Measurements from ENCODE around the gene CHD6.

CHD6 gene

GRCh38 chr20:41422953-41423352 is 195.2 kb downstream of the CHD6 start:
- Histone ChIP-seq H3K9me3 (ENCODE audit: control insufficient read depth, low read length) (no peaks in the 10 kb centered on the region), H3K79me2 (no peaks in the 10 kb centered on the region), H3K36me3 (ENCODE audit: control insufficient read depth, insufficient read depth, low read length) (no peaks in the 10 kb centered on the region), H3K4me2 (ENCODE audit: low read length) (no peak overlapping the region), H3K4me3 (ENCODE audit: low read depth, low read length) (no peak overlapping the region), H3K9ac (no peak overlapping the region), H3K4me1 (no peaks in the 10 kb centered on the region), H3K27ac (no peak overlapping the region), H2AFZ (no peak overlapping the region), H3K27me3 (ENCODE audit: control insufficient read depth, insufficient read depth, low read length) (no peaks in the 10 kb centered on the region)
- TF ChIP-seq, protein P1, sequence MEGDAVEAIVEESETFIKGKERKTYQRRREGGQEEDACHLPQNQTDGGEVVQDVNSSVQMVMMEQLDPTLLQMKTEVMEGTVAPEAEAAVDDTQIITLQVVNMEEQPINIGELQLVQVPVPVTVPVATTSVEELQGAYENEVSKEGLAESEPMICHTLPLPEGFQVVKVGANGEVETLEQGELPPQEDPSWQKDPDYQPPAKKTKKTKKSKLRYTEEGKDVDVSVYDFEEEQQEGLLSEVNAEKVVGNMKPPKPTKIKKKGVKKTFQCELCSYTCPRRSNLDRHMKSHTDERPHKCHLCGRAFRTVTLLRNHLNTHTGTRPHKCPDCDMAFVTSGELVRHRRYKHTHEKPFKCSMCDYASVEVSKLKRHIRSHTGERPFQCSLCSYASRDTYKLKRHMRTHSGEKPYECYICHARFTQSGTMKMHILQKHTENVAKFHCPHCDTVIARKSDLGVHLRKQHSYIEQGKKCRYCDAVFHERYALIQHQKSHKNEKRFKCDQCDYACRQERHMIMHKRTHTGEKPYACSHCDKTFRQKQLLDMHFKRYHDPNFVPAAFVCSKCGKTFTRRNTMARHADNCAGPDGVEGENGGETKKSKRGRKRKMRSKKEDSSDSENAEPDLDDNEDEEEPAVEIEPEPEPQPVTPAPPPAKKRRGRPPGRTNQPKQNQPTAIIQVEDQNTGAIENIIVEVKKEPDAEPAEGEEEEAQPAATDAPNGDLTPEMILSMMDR (IDR thresholded peaks at IDR 0.05): no peak

DNA sequence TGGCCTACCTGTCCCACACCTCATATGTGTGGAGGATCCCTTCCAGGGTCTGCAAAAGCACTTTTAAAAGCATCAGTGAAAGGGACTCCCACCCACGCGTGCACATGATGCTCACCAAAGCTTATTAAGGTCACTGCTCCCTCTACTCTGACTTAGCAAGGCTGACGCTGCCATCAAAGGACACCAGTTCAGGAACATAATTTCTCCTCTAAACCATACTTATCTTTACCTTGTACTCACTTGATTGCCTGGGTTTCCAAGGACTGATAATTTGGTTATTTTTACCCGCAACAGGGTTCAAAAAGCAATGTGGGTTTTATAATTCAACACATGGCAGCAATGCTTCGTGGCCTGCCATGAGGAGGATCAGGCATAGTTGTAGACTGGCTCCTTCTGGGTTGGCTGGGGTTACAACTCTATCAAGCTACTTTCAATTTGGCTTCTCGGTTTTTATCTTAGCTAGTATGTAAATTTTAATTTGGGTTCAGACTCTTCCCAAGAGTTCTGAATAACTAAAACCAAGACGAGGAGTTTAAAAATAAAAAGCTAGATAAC is 199.4 kb downstream of the CHD6 start:
- no peaks in the 10 kb centered on the region for H3K36me3 ChIP-seq (ENCODE audit: control insufficient read depth, insufficient read depth, low read length)
- no peaks in the 10 kb centered on the region for H3K9me3 ChIP-seq (ENCODE audit: control insufficient read depth, low read length)
- H3K9ac ChIP-seq: no peak overlapping the region
- no peaks in the 10 kb centered on the region for H3K27me3 ChIP-seq (ENCODE audit: control insufficient read depth, insufficient read depth, low read length)
- no peak overlapping the region for H3K4me3 ChIP-seq (ENCODE audit: low read depth, low read length)
- no peak overlapping the region for H3K4me2 ChIP-seq (ENCODE audit: low read length)
- no peak overlapping the region for H2AFZ ChIP-seq
- TF ChIP-seq, protein P1 (IDR thresholded peaks at IDR 0.05): no peak
- H3K79me2 ChIP-seq: no peaks in the 10 kb centered on the region
- H3K27ac ChIP-seq: no peak overlapping the region
- no peaks in the 10 kb centered on the region for H3K4me1 ChIP-seq

DNA sequence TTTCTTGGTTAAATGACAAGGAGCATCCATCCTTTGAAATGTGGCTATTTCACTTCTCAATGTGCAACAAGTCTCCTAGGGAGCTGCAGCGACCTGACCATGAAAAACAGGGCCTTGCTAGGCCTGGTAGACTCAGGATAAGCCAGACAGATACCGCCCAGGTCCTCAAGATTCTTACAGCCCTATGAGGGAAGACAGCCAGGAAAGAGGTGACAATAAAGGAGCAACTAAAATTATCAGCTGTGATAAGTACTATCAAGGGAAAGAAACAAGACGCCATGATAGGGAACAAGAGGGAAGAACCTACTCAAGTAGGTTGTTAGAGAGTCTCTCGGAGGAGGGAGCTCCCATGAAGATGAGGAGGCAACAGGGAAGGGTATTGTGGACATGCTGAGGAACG is 200.1 kb downstream of the CHD6 start:
- H3K4me2 ChIP-seq (ENCODE audit: low read length): no peak overlapping the region
- H3K27me3 ChIP-seq (ENCODE audit: control insufficient read depth, insufficient read depth, low read length): no peaks in the 10 kb centered on the region
- no peak overlapping the region for H3K9ac ChIP-seq
- no peaks in the 10 kb centered on the region for H3K79me2 ChIP-seq
- no peaks in the 10 kb centered on the region for H3K9me3 ChIP-seq (ENCODE audit: control insufficient read depth, low read length)
- no peak overlapping the region for H3K4me3 ChIP-seq (ENCODE audit: low read depth, low read length)
- TF ChIP-seq, protein P1 (IDR thresholded peaks at IDR 0.05): no peak
- H2AFZ ChIP-seq: no peak overlapping the region
- no peak overlapping the region for H3K27ac ChIP-seq
- no peaks in the 10 kb centered on the region for H3K36me3 ChIP-seq (ENCODE audit: control insufficient read depth, insufficient read depth, low read length)
- no peaks in the 10 kb centered on the region for H3K4me1 ChIP-seq

DNA sequence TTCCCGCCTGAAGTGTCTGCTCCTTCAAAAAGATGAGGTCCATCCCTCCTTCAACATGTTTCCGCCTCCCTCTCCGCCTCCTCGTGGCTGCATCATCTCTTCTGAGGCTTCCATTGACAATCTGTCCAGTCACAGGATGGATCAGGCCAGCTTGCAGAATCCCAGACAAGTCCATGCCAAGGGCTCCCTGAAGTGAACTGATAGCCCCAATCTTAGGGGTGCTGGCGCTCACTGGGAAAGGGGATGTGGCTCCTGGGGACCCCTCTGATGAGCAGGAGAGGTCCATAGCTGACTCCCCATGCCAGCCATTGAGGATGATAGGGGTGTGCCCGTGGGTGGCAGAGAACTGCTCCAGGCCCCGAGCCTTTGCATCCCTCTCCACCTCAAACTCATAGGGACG is 203.0 kb downstream of the CHD6 start:
- Histone ChIP-seq H3K9me3 (ENCODE audit: control insufficient read depth, low read length) (no peaks in the 10 kb centered on the region), H3K9ac (no peak overlapping the region), H3K27me3 (ENCODE audit: control insufficient read depth, insufficient read depth, low read length) (no peaks in the 10 kb centered on the region), H3K36me3 (ENCODE audit: control insufficient read depth, insufficient read depth, low read length) (no peaks in the 10 kb centered on the region), H3K27ac (no peak overlapping the region), H3K79me2 (no peaks in the 10 kb centered on the region), H3K4me1 (no peaks in the 10 kb centered on the region), H2AFZ (no peak overlapping the region), H3K4me2 (ENCODE audit: low read length) (no peak overlapping the region), H3K4me3 (ENCODE audit: low read depth, low read length) (no peak overlapping the region)
- TF ChIP-seq, protein P1 (IDR thresholded peaks at IDR 0.05): no peak

GRCh38 chr20:41413169-41413568 is 205.0 kb downstream of the CHD6 start:
- Histone ChIP-seq H3K27me3 (ENCODE audit: control insufficient read depth, insufficient read depth, low read length) (no peaks in the 10 kb centered on the region), H3K9me3 (ENCODE audit: control insufficient read depth, low read length) (no peaks in the 10 kb centered on the region), H3K4me1 (no peaks in the 10 kb centered on the region), H3K4me2 (ENCODE audit: low read length) (no peak overlapping the region), H2AFZ (no peak overlapping the region), H3K4me3 (ENCODE audit: low read depth, low read length) (no peak overlapping the region), H3K36me3 (ENCODE audit: control insufficient read depth, insufficient read depth, low read length) (no peaks in the 10 kb centered on the region), H3K27ac (no peak overlapping the region), H3K9ac (no peak overlapping the region), H3K79me2 (no peaks in the 10 kb centered on the region)
- TF ChIP-seq, protein P1 (IDR thresholded peaks at IDR 0.05): no peak

Data from parathyroid adenoma (tissue), 2 donors.